ENCODE data around the gene PRR35.

The PRR35 gene

DNA sequence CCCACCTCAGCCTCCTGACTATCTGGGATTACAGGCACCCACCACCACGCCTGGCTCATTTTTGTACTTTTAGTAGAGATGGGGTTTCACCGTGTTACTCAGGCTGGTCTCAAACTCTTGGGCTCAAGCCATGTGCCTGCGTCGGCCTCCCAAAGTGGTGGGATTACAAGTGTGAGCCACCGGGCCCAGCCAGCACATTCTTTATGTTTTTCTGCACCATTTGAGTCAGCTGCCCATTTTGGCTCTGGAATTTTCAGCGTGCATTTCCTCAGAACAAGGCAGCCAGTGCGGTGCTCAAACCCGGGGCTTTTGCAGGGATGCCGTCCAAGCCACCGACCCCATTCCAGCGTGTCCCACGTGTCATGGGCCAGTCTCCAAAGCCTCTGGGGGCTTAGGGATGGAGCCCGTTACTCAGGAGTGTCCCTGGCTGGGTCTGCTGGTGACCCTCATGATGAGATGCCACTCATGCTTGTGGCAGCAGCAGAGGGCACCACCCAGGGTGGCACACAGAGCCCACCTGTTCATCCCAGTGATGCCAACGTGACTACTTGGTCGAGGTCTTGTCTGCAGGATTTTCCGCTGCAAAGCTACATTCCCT, 26.0 kb downstream of the PRR35 start:
- Histone ChIP-seq H3K4me3 (ENCODE audit: insufficient read length, low read depth) (no peak overlapping the region), H3K9ac (ENCODE audit: insufficient read length, low read depth) (no peak overlapping the region), H3K27me3 (ENCODE audit: insufficient read depth, insufficient read length) (peaks cover 30% of the 10 kb centered on the region), H3K9me3 (ENCODE audit: insufficient read depth, low read length) (no peaks in the 10 kb centered on the region), H3K4me1 (ENCODE audit: insufficient read depth, insufficient read length) (peaks cover 20% of the 10 kb centered on the region), H3K36me3 (ENCODE audit: insufficient read depth, insufficient read length, low read length) (peaks cover 14% of the 10 kb centered on the region)
- TF ChIP-seq ZNF274 (IDR thresholded peaks at IDR 0.05; ENCODE audit: low read depth, low read length), result no peak
- no peak for TF ChIP-seq YY1 (IDR thresholded peaks at IDR 0.05; ENCODE audit: insufficient read depth, insufficient read length)
- no peak for TF ChIP-seq SUZ12 (IDR thresholded peaks at IDR 0.05; ENCODE audit: extremely low read depth, insufficient read depth, insufficient read length)
- DNase-seq (ENCODE audit: low read depth, low spot score), result no peak

DNA sequence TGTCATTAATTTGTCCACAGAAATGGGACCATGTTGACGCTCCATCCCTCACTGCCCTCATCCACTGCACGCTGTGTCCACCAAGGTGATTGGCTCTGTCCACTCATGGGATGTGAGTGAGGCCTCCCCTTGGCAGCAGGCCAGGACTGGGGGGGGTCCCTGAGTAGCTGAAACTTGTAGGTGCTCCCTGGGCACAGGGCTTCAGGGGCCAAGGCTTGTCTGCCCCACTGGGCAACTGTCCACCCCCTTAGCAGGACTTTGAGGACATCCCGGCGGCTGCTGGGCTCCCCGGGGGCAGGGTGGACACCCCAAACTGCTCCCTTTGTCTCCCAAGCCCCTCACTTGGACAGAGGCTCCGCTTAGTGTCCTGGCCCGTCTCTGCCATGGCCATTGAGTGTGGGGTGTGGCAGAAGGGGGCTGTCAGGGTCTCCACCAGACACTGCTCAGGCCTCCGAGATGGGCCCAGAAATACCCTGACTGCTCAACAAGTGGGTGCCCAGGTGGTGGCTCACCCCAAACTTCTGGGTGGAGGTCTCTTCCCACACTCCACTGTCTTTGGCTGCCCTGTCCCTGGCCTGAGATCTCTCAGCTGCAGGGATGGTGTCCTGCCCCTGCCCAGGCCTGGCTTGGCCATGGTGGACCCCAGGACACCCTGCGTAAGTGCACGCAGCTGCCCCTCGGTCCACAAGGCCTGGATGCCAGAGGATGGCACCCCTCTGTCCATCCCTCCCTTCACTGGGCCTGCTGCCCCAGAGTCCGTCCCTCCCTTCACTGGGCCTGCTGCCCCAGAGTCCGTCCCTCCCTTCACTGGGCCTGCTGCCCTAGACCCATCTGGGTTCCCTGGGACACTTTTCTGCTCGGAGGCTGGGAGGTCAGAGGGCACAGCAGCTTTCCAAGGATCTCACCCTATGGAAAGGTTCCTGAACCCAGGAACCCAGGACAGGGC, 26.7 kb downstream of the PRR35 start:
- Histone ChIP-seq H3K4me3 (ENCODE audit: insufficient read length, low read depth) (no peak overlapping the region), H3K9ac (ENCODE audit: insufficient read length, low read depth) (peak overlapping the region; percentile 56), H3K9me3 (ENCODE audit: insufficient read depth, low read length) (no peaks in the 10 kb centered on the region), H3K36me3 (ENCODE audit: insufficient read depth, insufficient read length, low read length) (peaks cover 14% of the 10 kb centered on the region), H3K4me1 (ENCODE audit: insufficient read depth, insufficient read length) (peaks cover 21% of the 10 kb centered on the region), H3K27me3 (ENCODE audit: insufficient read depth, insufficient read length) (peaks cover 38% of the 10 kb centered on the region)
- TF ChIP-seq ZNF274 (IDR thresholded peaks at IDR 0.05; ENCODE audit: low read depth, low read length) (no peak), YY1 (IDR thresholded peaks at IDR 0.05; ENCODE audit: insufficient read depth, insufficient read length) (no peak), SUZ12 (IDR thresholded peaks at IDR 0.05; ENCODE audit: extremely low read depth, insufficient read depth, insufficient read length) (no peak)
- DNase-seq (ENCODE audit: low read depth, low spot score), result no peak

DNA sequence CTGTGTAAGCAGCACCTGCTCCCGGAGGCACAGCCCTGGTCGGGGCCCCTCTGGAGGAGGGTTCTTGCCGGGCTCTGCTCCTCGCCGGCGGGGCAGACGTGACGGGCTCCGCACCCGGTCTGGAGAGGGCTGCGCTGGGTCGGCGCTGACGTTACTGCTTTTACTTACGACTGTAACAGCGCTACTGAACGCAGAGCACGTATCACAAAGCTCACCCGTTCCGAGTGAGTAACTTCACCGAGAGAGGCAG, 28.4 kb downstream of the PRR35 start:
- peaks cover 22% of the 10 kb centered on the region for H3K4me1 ChIP-seq (ENCODE audit: insufficient read depth, insufficient read length)
- no peak for DNase-seq (ENCODE audit: low read depth, low spot score)
- TF ChIP-seq SUZ12 (IDR thresholded peaks at IDR 0.05; ENCODE audit: extremely low read depth, insufficient read depth, insufficient read length), result no peak
- no peak for TF ChIP-seq YY1 (IDR thresholded peaks at IDR 0.05; ENCODE audit: insufficient read depth, insufficient read length)
- TF ChIP-seq ZNF274 (IDR thresholded peaks at IDR 0.05; ENCODE audit: low read depth, low read length), result no peak
- peaks cover 22% of the 10 kb centered on the region for H3K36me3 ChIP-seq (ENCODE audit: insufficient read depth, insufficient read length, low read length)
- peak overlapping the region; percentile 96 for H3K9ac ChIP-seq (ENCODE audit: insufficient read length, low read depth)
- peak overlapping the region; percentile 97 for H3K4me3 ChIP-seq (ENCODE audit: insufficient read length, low read depth)
- peaks cover 55% of the 10 kb centered on the region for H3K27me3 ChIP-seq (ENCODE audit: insufficient read depth, insufficient read length)
- no peaks in the 10 kb centered on the region for H3K9me3 ChIP-seq (ENCODE audit: insufficient read depth, low read length)

DNA sequence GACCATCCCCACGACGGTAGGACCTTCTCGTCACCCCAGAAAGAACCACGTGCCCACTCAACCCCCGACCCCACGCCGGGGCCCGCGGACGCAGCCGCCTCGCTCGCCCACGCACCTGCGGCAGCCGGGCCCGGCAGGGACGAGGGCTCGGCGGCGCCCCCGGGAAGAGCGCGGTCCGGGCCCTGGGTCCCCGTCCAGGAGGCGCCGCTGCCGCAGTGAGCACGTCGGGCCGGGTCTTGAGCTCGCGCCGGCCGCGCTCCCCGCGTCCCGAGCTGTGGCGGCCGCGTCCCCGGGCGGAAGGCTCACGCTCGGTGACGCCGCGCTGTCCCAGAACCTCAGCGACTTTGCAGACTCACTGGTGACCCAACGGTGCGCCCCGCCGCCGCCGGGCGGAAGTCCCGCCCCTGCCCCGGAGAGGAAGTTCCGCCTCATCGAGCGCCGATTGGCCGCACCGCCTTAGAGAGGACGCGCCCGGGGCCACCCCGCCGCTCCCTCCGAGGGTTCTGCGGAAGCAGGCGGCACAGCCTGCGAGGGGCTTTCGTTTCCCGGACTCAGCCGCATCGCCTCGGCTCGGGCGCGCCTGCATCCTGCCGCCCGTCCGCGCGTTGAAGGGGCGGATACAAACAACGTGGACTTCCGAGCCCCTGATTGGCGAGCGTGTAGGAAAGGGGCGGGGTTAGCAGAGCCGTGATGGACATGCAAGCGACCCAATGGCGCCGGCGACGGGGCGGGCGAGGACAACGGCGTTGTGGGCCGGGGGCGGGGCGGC, 28.9 kb downstream of the PRR35 start:
- Histone ChIP-seq H3K4me1 (ENCODE audit: insufficient read depth, insufficient read length) (peaks cover 22% of the 10 kb centered on the region), H3K27me3 (ENCODE audit: insufficient read depth, insufficient read length) (peaks cover 60% of the 10 kb centered on the region), H3K9ac (ENCODE audit: insufficient read length, low read depth) (peak overlapping the region; percentile 96), H3K9me3 (ENCODE audit: insufficient read depth, low read length) (no peaks in the 10 kb centered on the region), H3K36me3 (ENCODE audit: insufficient read depth, insufficient read length, low read length) (peaks cover 23% of the 10 kb centered on the region), H3K4me3 (ENCODE audit: insufficient read length, low read depth) (peak overlapping the region; percentile 97)
- peak; percentile 93 for DNase-seq (ENCODE audit: low read depth, low spot score)
- TF ChIP-seq ZNF274 (IDR thresholded peaks at IDR 0.05; ENCODE audit: low read depth, low read length), result no peak
- TF ChIP-seq YY1 (IDR thresholded peaks at IDR 0.05; ENCODE audit: insufficient read depth, insufficient read length), result no peak
- TF ChIP-seq SUZ12 (IDR thresholded peaks at IDR 0.05; ENCODE audit: extremely low read depth, insufficient read depth, insufficient read length), result no peak

DNA sequence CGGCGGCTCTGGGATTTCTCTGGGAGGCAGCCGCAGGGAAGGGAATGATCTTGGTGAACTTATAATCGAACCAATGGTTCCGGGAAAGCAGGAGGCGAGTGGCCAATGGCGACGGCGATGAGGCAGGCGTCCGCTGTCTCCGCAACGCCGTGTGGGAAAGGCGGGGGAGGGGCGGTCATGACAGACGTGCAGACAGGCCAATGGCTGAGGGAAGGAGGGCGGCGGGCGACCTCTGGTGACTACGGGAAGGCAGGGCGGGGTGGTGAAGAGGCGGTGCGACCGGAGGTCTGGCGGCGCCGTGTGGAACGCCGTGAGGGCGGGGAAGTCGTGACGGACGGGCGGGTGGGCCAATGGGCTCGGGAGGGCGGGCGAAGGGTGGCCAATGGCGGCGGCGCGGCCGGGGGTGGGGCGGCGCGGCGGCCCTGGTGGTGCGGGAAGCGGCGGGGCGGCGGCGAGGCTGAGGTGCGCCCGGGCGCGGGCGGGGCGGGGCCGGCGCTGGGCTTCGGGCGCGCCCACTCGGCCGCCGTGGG, 29.5 kb downstream of the PRR35 start, which contains the start of gene RAB40C:
TSS of gene RAB40C (plus strand) at position 409 of the 530 bp plus-strand sequence. CDS start 226 bp downstream, outside the sequence.
- peak within 1 kb of the TSS; percentile 97 for H3K4me3 ChIP-seq (ENCODE audit: insufficient read length, low read depth)
- TF ChIP-seq SUZ12 (IDR thresholded peaks at IDR 0.05; ENCODE audit: extremely low read depth, insufficient read depth, insufficient read length) (no peak), YY1 (IDR thresholded peaks at IDR 0.05; ENCODE audit: insufficient read depth, insufficient read length) (no peak), ZNF274 (IDR thresholded peaks at IDR 0.05; ENCODE audit: low read depth, low read length) (no peak)
- DNase-seq (ENCODE audit: low read depth, low spot score), result peak; percentile 97
- H3K36me3 ChIP-seq (ENCODE audit: insufficient read depth, insufficient read length, low read length), result peaks cover 23% of the 10 kb centered on the region
- peaks cover 66% of the 10 kb centered on the region for H3K27me3 ChIP-seq (ENCODE audit: insufficient read depth, insufficient read length)
- no peaks in the 10 kb centered on the region for H3K9me3 ChIP-seq (ENCODE audit: insufficient read depth, low read length)
- H3K4me1 ChIP-seq (ENCODE audit: insufficient read depth, insufficient read length), result peaks cover 22% of the 10 kb centered on the region
- H3K9ac ChIP-seq (ENCODE audit: insufficient read length, low read depth), result peak within 1 kb of the TSS; percentile 99

DNA sequence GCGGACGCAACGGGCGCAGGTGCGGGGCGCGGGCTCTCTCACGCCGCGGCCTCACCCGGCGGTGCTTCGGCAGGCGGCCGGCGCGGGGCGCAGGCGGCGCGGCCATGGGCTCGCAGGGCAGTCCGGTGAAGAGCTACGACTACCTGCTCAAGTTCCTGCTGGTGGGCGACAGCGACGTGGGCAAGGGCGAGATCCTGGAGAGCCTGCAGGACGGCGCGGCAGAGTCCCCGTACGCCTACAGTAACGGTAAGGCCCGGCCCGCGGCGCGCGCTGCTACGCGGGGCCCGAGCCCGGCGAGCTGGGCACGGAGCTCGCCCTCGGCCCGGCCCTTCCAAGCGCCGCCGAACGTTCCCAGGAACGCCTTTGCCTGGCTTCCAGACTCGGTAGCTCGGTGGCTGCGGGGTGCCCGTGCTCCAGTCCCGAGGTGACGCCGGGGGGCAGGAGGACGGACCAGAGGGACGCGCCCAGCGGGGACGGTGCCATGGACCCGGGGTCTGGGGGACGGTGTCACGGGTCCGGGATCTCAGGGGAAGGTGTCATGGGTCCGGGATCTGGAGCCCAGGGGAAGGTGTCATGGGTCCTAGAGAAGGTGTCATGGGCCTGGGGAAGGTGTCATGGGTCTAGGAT, 30.1 kb downstream of the PRR35 start:
- Histone ChIP-seq H3K9ac (ENCODE audit: insufficient read length, low read depth) (peak overlapping the region; percentile 99), H3K4me3 (ENCODE audit: insufficient read length, low read depth) (peak overlapping the region; percentile 94), H3K27me3 (ENCODE audit: insufficient read depth, insufficient read length) (peaks cover 70% of the 10 kb centered on the region), H3K4me1 (ENCODE audit: insufficient read depth, insufficient read length) (peaks cover 20% of the 10 kb centered on the region), H3K36me3 (ENCODE audit: insufficient read depth, insufficient read length, low read length) (peaks cover 23% of the 10 kb centered on the region), H3K9me3 (ENCODE audit: insufficient read depth, low read length) (no peaks in the 10 kb centered on the region)
- TF ChIP-seq ZNF274 (IDR thresholded peaks at IDR 0.05; ENCODE audit: low read depth, low read length) (no peak), SUZ12 (IDR thresholded peaks at IDR 0.05; ENCODE audit: extremely low read depth, insufficient read depth, insufficient read length) (no peak), YY1 (IDR thresholded peaks at IDR 0.05; ENCODE audit: insufficient read depth, insufficient read length) (no peak)
- DNase-seq (ENCODE audit: low read depth, low spot score), result no peak
